GM12878 (cell line): ENCODE measurements around the gene PDZRN4. TPM values are rescaled to one million over a fixed set of nuclear protein-coding genes. Genes with fewer than 3 reads are reported as not detected.

ENCODE experiments used
- BHLHE40 ChIP-seq, 2 experiments: fragments of 450-650 bp in 1 of 2; IDR thresholded peaks; 2 replicates each; pipeline ENCODE4 v1.6.1; 2011 to 2017; ENCODE audit warnings: low read depth in 2 of 2, borderline replicate concordance in 1 of 2, improper control_type of control experiment in 1 of 2, low read length in 1 of 2, mild to moderate bottlenecking in 1 of 2
- BRCA1 ChIP-seq: IDR thresholded peaks from 2 replicates; pipeline ENCODE4 v1.6.1; 2011; ENCODE audit warnings: low read depth, low read length, improper control_type of control experiment
- GABPA ChIP-seq: IDR thresholded peaks from 2 replicates; pipeline ENCODE4 v1.6.1; 2014; ENCODE audit warnings: antibody characterized with exemption, low read depth, mild to moderate bottlenecking, inconsistent platforms
- JUNB ChIP-seq: IDR thresholded peaks from 2 replicates; pipeline ENCODE4 v1.6.1; 2016; ENCODE audit warnings: antibody characterized with exemption, mild to moderate bottlenecking
- MLLT1 ChIP-seq: fragments of 450-650 bp; IDR thresholded peaks from 2 replicates; pipeline ENCODE4 v1.6.1; 2016; ENCODE audit warnings: mild to moderate bottlenecking
- MTA2 ChIP-seq: fragments of 450-650 bp; IDR thresholded peaks from 2 replicates; pipeline ENCODE4 v1.6.1; 2016; ENCODE audit warnings: low read depth, mild to moderate bottlenecking, moderate library complexity
- NFXL1 ChIP-seq: fragments of 450-650 bp; IDR thresholded peaks from 2 replicates; pipeline ENCODE4 v1.6.1; 2017; ENCODE audit warnings: antibody characterized with exemption, mild to moderate bottlenecking, borderline replicate concordance
- SKIL ChIP-seq: fragments of 450-650 bp; IDR thresholded peaks from 2 replicates; pipeline ENCODE4 v1.6.1; 2017; ENCODE audit warnings: mild to moderate bottlenecking, low read depth, inconsistent platforms; ENCODE audit not compliant: poor library complexity, severe bottlenecking
- USF1 ChIP-seq: IDR thresholded peaks from 2 replicates; pipeline ENCODE4 v1.6.1; 2011; ENCODE audit warnings: borderline replicate concordance, low read depth, mild to moderate bottlenecking, moderate library complexity, mixed read lengths, low read length; ENCODE audit not compliant: insufficient read depth; ENCODE audit errors: extremely low read length
- polyA plus RNA-seq, 11 experiments: library from polyadenylated mRNA; depleted of rRNA in 4 of 11; unstranded in 6 of 11; stranded (reverse) in 5 of 11; fragments of >200 nt; fragmentation: Nextera tagmentation in 4 of 11; fragmentation: Illumina TruSeq in 1 of 11; extraction: Ambion mirVana in 4 of 11; extraction: Trizol in 1 of 11; gene quantifications; 1 replicate in 1 of 11; 2 replicates in 10 of 11; pipeline versions ENCODE4 v1.2.1 to v1.2.3, GENCODE V29; 2011 to 2016; ENCODE audit warnings: inconsistent platforms in 2 of 11, missing spikeins in 2 of 11, low read depth in 1 of 11
- total RNA-seq, 4 experiments: library from RNA; depleted of rRNA in 3 of 4; stranded (reverse); fragments of >200 nt in 3 of 4; fragmentation: Illumina TruSeq in 1 of 4; extraction: Trizol in 1 of 4; gene quantifications; 2 replicates each; pipeline versions ENCODE4 v1.2.1 to v1.2.3, GENCODE V29; 2013 to 2021

Gene PDZRN4
- total and polyA plus RNA-seq, 10 of the 15 experiments (the other 5 are each of a cell fraction or from before 2014, with no cell fraction given): 0.03 TPM; not detected in 9

DNA sequence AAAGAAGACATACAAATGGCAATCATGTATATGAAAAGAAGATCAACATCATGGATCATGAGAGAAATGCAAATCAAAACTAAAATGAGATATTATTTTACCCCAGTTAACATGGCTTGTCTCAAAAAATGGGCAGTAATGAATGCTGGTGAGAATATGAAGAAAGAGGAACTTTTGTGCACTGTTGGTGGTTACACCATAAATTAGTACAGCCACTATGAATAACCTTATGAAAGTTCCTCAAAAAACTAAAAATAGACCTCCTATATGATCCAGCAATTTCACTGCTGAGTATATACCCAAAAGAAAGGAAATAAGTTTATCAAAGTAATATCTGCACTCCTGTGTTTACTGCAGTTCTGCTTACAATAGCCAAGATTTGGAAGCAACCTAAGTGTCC is 151.7 kb downstream of the PDZRN4 start (continued):
- TF ChIP-seq SKIL (no peak), MTA2 (no peak), NFXL1 (no peak), MLLT1 (no peak), GABPA (no peak), BRCA1 (no peak), JUNB (no peak), BHLHE40 (IDR thresholded peaks at IDR 0.05; ENCODE audit: borderline replicate concordance in 1 of 2, low read depth in 2 of 2, low read length in 1 of 2) (no peak), USF1 (no peak)
